ENCODE results near the gene ALOX12B. TPM values are rescaled to one million over a fixed set of nuclear protein-coding genes. Genes with fewer than 3 reads are reported as not detected.

ALOX12B gene
- total RNA-seq, 1 donor from 2014 or later = not detected

DNA sequence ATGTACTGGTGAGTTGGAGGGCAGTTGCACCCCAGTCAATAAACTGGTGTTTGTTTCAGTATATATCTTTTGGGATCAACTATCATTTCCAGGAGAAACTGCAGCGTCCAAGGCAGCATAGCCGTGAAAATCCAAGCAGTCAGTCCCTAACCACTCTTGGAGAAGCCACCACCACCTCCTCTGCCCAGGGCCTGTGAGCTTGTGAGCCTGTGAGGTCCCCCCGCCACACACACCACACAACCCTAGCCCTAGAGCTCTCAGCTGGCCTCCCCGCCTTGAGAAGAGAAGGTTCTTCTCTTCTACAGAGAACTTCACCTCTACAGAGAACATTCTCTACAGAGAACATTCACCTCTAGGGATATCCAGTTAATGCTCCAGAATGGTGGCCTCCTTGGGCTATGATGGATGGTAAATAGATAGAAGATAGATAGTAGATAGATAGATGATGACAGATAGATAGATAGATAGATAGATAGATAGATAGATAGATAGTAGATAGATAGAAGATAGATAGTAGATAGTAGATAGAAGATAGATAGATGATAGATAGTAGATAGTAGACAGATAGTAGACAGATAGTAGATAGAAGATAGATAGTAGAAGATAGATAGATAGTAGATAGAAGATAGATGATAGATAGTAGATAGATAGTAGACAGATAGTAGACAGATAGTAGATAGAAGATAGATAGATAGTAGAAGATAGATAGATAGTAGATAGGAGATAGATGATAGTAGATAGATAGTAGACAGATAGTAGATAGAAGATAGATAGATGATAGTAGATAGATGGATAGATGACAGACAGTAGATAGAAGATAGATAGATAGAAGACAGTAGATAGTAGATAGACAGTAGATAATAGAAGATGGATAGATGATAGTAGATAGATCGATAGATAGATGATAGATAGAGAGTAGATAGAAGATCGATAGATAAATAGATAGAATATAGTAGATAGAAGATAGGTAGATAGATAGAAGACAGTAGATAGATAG lies 35.0 kb downstream of the ALOX12B start:
- intact Hi-C loops (cut with DNase I) = no loop called here

DNA sequence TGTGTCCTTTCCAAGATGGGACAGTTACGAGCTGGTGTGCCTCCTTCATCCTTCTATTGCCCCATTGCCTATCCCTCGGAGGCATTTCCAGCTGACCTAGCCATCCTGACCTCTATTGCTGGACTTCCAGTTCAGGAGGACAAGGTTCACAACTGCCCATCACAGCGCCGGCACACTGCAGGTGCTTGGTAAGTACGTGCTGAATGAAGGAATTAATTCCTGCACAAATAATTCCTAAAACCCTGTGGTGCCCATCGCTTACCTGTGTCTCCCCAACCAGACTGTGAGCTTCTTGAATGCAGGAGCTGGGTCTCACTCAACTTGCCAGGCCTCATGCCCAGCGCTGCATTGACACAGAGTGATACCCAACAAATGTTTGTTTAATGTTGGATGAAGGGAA lies 35.7 kb downstream of the ALOX12B start:
- peak; percentile 24 for DNase-seq (ENCODE audit: low spot score)
- intact Hi-C loops (cut with DNase I) = no loop called here

More for the DNA sequence above, 35.0 kb downstream of the ALOX12B start:
- DNase-seq (ENCODE audit: low spot score) = no peak

DNA sequence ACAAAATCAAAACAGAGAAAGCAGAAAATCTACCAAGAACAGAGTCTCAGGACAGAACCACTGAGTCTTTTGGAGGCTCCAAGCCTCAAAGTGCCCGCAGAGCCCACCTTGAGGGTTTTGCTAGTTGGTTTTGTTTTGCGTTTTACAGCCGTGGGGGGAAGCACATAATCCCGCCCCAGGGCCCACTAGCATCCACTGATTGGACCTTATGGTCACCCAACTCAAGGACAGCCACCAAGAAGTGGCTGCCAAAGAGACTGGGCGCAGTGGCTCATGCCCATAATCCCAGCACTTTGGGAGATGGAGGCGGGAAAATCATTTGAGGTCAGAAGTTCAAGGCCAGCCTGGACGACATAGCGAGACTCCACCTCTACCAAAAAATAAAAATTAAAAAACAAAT lies 38.8 kb downstream of the ALOX12B start:
- DNase-seq (ENCODE audit: low spot score) = no peak
- intact Hi-C loops (cut with DNase I) = no loop called here

- intact Hi-C loops (cut with DNase I) = no loop called here
- no peak for DNase-seq (ENCODE audit: low spot score)
Observed at GRCh38 chr17:8048236-8048635, 39.3 kb downstream of the ALOX12B start.

DNA sequence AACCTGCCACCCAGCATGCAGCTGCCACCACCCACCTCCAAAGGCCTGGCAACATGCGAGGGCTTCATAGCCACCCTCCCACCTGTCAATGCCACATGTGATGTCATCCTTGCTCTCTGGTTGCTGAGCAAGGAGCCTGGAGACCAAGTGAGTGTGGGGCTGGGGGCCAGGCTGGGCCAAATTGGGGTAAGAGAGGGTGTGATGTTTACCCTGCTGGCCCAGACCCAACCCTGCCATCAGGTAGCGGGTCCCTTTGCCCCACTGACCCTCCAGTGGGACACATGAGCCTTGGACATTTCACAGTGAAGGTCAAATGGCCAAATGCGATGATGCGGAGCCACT lies 39.8 kb downstream of the ALOX12B start:
- intact Hi-C loops (cut with DNase I) = no loop called here
- no peak for DNase-seq (ENCODE audit: low spot score)

DNA sequence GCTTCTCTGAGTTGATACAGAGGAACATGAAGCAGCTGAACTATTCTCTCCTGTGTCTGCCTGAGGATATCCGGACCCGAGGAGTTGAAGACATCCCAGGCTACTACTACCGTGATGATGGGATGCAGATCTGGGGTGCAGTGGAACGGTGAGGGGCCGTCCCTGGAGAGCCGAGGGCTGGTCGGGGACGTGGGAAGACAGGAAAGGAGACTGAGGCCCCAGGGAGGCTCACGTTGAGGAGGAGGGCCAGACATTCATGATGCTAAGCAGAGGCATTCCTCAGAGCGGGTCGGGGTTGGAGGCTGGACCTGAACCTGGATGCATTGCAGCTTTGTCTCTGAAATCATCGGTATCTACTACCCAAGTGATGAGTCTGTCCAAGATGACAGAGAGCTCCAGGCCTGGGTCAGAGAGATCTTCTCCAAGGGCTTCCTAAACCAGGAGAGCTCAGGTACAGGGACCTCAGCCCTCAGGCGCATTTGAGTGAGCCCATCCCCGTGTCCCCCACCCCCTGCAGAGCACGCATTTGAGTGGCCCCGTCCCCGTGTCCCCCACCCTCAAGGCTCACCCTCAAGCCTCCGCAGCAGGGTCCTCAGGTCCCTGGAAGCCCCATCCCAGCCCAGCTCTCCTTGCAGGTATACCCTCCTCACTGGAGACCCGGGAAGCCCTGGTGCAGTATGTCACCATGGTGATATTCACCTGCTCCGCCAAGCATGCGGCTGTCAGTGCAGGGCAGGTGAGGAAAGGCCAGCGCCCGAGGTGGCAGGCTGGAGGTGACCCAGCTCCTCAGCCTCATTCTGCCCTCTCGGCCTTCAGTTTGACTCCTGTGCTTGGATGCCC lies 40.4 kb downstream of the ALOX12B start:
- intact Hi-C loops (cut with DNase I) = no loop called here
- DNase-seq (ENCODE audit: low spot score) = no peak

DNA sequence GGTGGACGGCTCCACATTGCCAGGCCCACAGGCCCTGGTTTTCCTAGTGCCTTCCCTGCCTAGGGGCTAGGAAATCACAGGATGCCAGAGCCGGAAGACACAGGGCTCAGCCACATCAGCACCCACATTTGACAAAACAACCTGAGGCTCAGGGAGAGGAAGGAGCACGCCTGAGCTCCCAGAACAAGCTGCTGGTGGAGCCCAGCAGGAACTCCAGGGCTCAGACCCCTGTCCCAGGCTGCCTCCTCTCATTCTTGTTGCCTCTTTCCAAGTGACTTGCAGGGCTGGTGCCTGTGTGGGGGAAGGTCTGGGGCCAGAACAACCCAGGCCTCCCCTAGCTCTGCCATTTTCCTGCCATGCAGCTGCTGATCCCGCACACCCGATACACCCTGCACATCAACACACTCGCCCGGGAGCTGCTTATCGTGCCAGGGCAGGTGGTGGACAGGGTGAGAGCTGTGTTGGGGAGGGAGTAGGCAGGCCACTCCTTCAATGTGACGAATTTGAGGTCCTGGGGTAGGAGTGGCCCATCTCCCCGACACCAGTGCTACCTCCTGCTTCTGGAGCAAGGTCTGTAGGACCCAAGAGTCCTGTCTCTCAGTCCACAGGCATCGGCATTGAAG lies 41.1 kb downstream of the ALOX12B start:
- DNase-seq (ENCODE audit: low spot score) = no peak
- intact Hi-C loops (cut with DNase I) = no loop called here

DNA sequence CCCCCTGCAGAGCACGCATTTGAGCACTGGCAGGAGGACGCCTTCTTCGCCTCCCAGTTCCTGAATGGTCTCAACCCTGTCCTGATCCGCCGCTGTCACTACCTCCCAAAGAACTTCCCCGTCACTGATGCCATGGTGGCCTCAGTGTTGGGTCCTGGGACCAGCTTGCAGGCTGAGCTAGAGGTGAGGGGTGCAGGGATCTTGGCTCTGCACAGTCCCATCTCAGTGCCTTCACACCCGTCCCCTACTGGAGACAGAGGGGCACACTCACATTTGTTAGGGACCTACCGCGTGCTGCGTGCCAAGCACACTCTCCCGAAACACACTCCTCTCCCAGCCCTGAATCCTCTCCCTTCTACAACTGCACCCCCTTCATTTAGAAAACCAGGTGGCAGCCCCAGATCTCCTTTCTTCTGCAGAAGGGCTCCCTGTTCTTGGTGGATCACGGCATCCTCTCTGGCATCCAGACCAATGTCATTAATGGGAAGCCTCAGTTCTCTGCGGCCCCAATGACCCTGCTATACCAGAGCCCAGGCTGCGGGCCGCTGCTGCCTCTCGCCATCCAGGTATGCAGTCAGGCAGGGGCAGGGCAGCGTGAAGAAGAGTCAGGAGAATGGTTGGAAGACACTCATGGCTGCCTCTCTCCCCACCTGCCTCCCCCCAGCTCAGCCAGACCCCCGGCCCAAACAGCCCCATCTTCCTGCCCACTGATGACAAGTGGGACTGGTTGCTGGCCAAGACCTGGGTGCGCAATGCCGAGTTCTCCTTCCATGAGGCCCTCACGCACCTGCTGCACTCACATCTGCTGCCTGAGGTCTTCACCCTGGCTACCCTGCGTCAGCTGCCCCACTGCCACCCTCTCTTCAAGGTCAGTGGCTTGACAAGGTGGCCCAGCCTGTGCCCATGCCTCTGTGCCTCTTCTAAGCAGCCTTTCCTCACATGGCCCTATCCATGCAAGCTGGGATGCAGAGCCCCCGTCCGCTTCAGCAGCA lies 42.4 kb downstream of the ALOX12B start:
- no peak for DNase-seq (ENCODE audit: low spot score)
- intact Hi-C loops (cut with DNase I) = no loop called here

DNA sequence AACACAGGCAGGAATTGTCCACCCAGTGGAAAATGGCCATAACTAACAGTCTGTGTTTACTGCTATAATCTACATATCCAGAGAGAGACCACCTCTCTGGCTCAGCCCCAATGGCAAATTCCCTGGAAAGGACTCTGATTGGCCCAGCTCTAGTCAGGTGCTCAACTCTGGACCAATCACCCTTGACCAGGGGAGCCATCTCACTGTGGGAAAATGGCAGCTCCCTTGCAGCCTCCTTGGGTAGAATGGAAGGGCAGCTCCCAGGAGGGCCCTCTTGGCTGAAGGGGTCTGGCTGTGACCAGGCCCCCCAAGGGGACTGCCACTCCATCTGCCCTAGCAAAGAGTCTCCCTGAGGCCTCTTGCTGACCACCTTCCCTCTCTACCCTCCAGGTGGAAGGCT lies 45.5 kb downstream of the ALOX12B start:
- intact Hi-C loops (cut with DNase I) = loop anchor here (1.0 to 2.0 kb wide), 2 partner anchors 54 to 127 kb away; no protein-coding TSS in a partner anchor
- DNase-seq (ENCODE audit: low spot score) = no peak

- intact Hi-C loops (cut with DNase I) = loop anchor here (1.0 to 2.0 kb wide), 2 partner anchors 53 to 127 kb away; no protein-coding TSS in a partner anchor
Observed at GRCh38 chr17:8041249-8041928, 46.1 kb downstream of the ALOX12B start.

DNA sequence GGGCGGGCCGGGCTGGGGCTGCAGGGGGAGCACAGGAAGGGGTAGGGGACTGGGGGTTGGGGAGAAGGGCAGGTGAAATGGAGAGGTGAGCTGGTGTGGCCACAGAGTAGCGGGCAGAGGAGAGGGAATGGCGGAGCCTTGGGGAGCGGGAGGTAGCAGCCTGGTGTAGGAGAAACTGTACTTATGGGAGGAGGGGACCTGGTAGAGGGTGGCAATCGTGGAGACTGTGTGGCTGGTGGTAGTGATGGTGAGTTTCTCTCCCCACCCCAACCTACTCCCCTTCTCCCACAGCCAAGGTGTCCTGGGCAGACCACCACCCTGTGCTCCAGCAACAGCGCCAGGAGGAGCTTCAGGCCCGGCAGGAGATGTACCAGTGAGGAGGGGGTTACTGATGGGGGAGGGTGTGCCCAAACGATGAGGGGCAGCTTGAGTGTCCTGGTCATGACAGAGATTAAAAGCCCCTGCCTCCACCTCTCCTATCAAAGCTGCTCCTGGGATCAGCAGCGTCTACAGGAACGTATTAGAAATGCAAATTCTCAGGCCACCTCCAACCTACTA lies 47.8 kb downstream of the ALOX12B start:
- intact Hi-C loops (cut with DNase I) = loop anchor here (2.0 kb wide), 1 partner anchor 125 kb away; no protein-coding TSS in a partner anchor
- no peak for DNase-seq (ENCODE audit: low spot score)

More at GRCh38 chr17:8041249-8041928, 46.1 kb downstream of the ALOX12B start:
- no peak for DNase-seq (ENCODE audit: low spot score)

DNA sequence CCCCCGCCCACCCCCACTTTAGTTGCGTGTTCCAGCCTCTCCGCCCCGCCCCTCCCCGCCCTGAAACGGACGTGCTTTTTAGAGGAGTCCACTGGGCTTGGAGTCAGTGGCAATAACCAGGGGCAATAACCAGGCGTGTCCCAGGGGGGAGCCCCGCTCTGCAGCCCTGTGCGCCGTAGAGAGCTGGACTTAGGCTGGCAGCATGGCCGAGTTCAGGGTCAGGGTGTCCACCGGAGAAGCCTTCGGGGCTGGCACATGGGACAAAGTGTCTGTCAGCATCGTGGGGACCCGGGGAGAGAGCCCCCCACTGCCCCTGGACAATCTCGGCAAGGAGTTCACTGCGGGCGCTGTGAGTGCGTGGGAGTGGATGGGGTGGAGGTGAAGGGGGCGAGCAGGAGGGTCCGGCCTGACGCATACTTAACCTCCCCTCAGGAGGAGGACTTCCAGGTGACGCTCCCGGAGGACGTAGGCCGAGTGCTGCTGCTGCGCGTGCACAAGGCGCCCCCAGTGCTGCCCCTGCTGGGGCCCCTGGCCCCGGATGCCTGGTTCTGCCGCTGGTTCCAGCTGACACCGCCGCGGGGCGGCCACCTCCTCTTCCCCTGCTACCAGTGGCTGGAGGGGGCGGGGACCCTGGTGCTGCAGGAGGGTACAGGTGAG lies 48.4 kb downstream of the ALOX12B start, which contains the start of gene ALOX15B:
Gene ALOX15B, plus strand, starts transcription at position 106 of the 657 bp plus-strand sequence. Its CDS starts 97 bp downstream, at position 203.
- intact Hi-C loops (cut with DNase I) = no loop called here
- DNase-seq (ENCODE audit: low spot score) = no peak

- DNase-seq (ENCODE audit: low spot score) = no peak
- intact Hi-C loops (cut with DNase I) = no loop called here
Observed at GRCh38 chr17:8032442-8032841, 55.1 kb downstream of the ALOX12B start.

DNA sequence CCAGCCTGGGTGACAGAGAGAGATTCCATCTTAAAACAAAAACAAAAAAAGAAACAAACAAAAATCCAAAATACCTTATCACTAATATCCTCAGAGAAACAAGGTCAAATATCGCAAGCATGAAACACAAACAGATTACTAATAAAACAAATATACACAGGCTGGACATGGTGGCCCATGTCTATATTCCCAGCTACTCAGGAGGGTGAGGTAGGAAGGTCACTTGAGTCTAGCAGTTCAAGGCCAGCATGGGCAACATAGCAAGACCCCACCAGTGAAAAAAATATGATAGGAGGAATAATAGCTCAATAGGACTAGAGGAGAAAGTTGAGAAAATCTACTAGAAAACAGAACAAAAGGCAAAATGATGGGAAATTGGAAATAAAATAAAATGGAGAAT lies 55.6 kb downstream of the ALOX12B start:
- intact Hi-C loops (cut with DNase I) = no loop called here
- no peak for DNase-seq (ENCODE audit: low spot score)

DNA sequence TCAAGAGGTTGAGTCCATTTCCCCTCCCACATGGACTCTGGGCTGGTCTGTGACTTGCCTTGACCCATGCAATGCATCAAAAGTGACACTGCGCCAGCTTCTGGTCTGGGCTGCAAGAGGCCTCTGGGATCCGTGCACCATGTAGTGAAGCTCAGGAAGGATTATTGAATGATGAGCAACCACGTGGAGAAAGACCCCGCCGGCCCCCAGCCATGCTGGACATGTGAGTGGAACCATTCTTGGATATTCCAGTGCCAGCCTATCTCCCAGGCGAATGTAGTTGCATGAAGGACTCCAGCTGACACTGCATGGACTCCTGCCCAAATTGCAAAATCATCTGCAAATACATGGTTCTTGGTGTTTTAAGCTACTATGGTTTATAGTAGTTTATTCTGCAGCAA lies 56.3 kb downstream of the ALOX12B start:
- intact Hi-C loops (cut with DNase I) = no loop called here
- peak; percentile 47 for DNase-seq (ENCODE audit: low spot score)

GRCh38 chr17:8029121-8029520 lies 58.4 kb downstream of the ALOX12B start:
- intact Hi-C loops (cut with DNase I) = no loop called here
- DNase-seq (ENCODE audit: low spot score) = no peak

All from cardiac septum (tissue), 1 donor.